A549 (cell line): ENCODE results near the gene GPR55. TPM values are rescaled to one million over a fixed set of nuclear protein-coding genes. Genes with fewer than 3 reads are reported as not detected.

Experiments
- ATAC-seq, 2 experiments: fragments of 200-7000 bp in 1 of 2; fragments of >200 bp in 1 of 2; cut with Nextera tagmentation in 1 of 2; cut with Tn5 transposase in 1 of 2; 3 replicates each; pipeline versions ENCODE4 v1.8.0 to v1.9.1; 2018 to 2020; ENCODE audit warnings: mild to moderate bottlenecking in 1 of 2, moderate library complexity in 1 of 2
- CTCF ChIA-PET: fragments of 300-600 bp; sonication (Branson Sonifier 250); formaldehyde crosslinking; extraction: SDS; loops from one replicate; lab custom pipeline; 2021; ENCODE audit warnings: antibody characterized with exemption, inconsistent platforms; lab: Yijun Ruan, JAX
- POLR2A ChIA-PET: fragments of 350-600 bp; formaldehyde crosslinking; extraction: SDS; loops from one replicate; lab custom pipeline; 2021; ENCODE audit warnings: antibody characterized with exemption, inconsistent platforms; lab: Yijun Ruan, JAX
- DNase-seq, 2 experiments: peaks; one replicate each; pipeline versions ENCODE4 v3.0.0 to v3.0.0-alpha.2; 2011 to 2016; ENCODE audit warnings: low read depth in 1 of 2, low spot score in 1 of 2
- FAIRE-seq: peaks from 2 replicates; lab custom pipeline; 2011; peaks lifted over from hg19 to GRCh38; lab: Jason Lieb, UNC
- H3K27ac ChIP-seq, 2 experiments: fragments of >200 bp; sonication (Bioruptor Twin); formaldehyde crosslinking; 3 replicates each; pipeline ENCODE4 v1.5.1; 2016 to 2017
- H3K4me1 ChIP-seq: fragments of >200 bp; sonication (Bioruptor Twin); formaldehyde crosslinking; 3 replicates; pipeline ENCODE4 v1.6.1; 2016
- H3K4me2 ChIP-seq: fragments of >200 bp; sonication (Bioruptor Twin); formaldehyde crosslinking; 3 replicates; pipeline ENCODE4 v1.6.1; 2016
- H3K4me3 ChIP-seq: fragments of >200 bp; sonication (Bioruptor Twin); formaldehyde crosslinking; 3 replicates; pipeline ENCODE4 v1.5.1; 2016
- H3K9me3 ChIP-seq: fragments of >200 bp; sonication (Bioruptor Twin); formaldehyde crosslinking; 3 replicates; pipeline ENCODE4 v1.6.1; 2016
- BHLHE40 ChIP-seq: IDR thresholded peaks from 2 replicates; pipeline ENCODE4 v1.6.1; 2012; ENCODE audit warnings: low read depth, low read length, inconsistent platforms
- CBX2 ChIP-seq: fragments of 200-600 bp; sonication (generic); IDR thresholded peaks from 2 replicates; pipeline ENCODE4 v1.6.1; 2016; ENCODE audit warnings: low read depth, mild to moderate bottlenecking, borderline replicate concordance
- CTCF ChIP-seq: fragments of >200 bp; sonication (Bioruptor Twin); formaldehyde crosslinking; IDR thresholded peaks from 3 replicates; pipeline ENCODE4 v1.5.1; 2016
- ELK1 ChIP-seq: fragments of 150-350 bp; IDR thresholded peaks from 2 replicates; pipeline ENCODE4 v1.6.1; 2014; ENCODE audit warnings: low read depth, mild to moderate bottlenecking, low read length
- EP300 ChIP-seq, 2 experiments: fragments of >200 bp; sonication (Bioruptor Twin); formaldehyde crosslinking; IDR thresholded peaks; 2 replicates in 1 of 2; 3 replicates in 1 of 2; pipeline ENCODE4 v1.6.1; 2016 to 2017
- GATA3 ChIP-seq: IDR thresholded peaks from 2 replicates; pipeline ENCODE4 v1.6.1; 2012; ENCODE audit warnings: borderline replicate concordance
- HDAC2 ChIP-seq: fragments of 200-600 bp; sonication (generic); IDR thresholded peaks from 2 replicates; pipeline ENCODE4 v1.6.1; 2016
- HES2 ChIP-seq: fragments of >200 bp; sonication (Bioruptor Twin); formaldehyde crosslinking; IDR thresholded peaks from 2 replicates; pipeline ENCODE4 v1.6.1; 2016
- HEYL ChIP-seq: fragments of 250-450 bp; sonication (Bioruptor Pico); IDR thresholded peaks from 2 replicates; pipeline ENCODE4 v1.8.0; 2021; ENCODE audit warnings: mild to moderate bottlenecking, moderate library complexity
- HOXA7 ChIP-seq: fragments of 250-450 bp; sonication (Bioruptor Pico); IDR thresholded peaks from 2 replicates; pipeline ENCODE4 v1.5.0; 2020; ENCODE audit warnings: mild to moderate bottlenecking, moderate library complexity
- HOXB13 ChIP-seq: fragments of 250-450 bp; sonication (Bioruptor Pico); IDR thresholded peaks from 2 replicates; pipeline ENCODE4 v1.5.0; 2020; ENCODE audit warnings: low read depth, mild to moderate bottlenecking, moderate library complexity
- JUNB ChIP-seq: fragments of >200 bp; sonication (Bioruptor Twin); formaldehyde crosslinking; IDR thresholded peaks from 2 replicates; pipeline ENCODE4 v1.6.1; 2016
- KDM1A ChIP-seq: fragments of 200-600 bp; sonication (generic); IDR thresholded peaks from 2 replicates; pipeline ENCODE4 v1.6.1; 2016; ENCODE audit warnings: low read depth, mild to moderate bottlenecking
- RNF2 ChIP-seq: fragments of 200-600 bp; sonication (generic); IDR thresholded peaks from 2 replicates; pipeline ENCODE4 v1.6.1; 2016; ENCODE audit warnings: low read depth, mild to moderate bottlenecking, antibody characterized with exemption, moderate library complexity, borderline replicate concordance
- TP53 ChIP-seq: fragments of 250-450 bp; sonication (Bioruptor Pico); IDR thresholded peaks from 2 replicates; pipeline ENCODE4 v1.5.0; 2021; ENCODE audit warnings: mild to moderate bottlenecking, moderate library complexity
- ZNF302 ChIP-seq: fragments of 250-450 bp; sonication (Bioruptor Pico); IDR thresholded peaks from 2 replicates; pipeline ENCODE4 v1.9.0; 2021; ENCODE audit warnings: inconsistent platforms, mild to moderate bottlenecking, moderate library complexity
- WGBS: methylation state at CpG from one replicate; pipeline ENCODE4 v1.1.6; 2017; ENCODE audit errors: missing lambda C conversion rate; 5-methylcytosine and 5-hydroxymethylcytosine counted together
- polyA plus RNA-seq, 4 experiments: library from polyadenylated mRNA; depleted of rRNA in 3 of 4; stranded (reverse); fragments of >200 nt; fragmentation: RNase III in 1 of 4; extraction: RNeasy Plus Mini Kit Qiagen cat#74134 plus additional on column Dnase treatment in 1 of 4; gene quantifications; 2 replicates in 3 of 4; 3 replicates in 1 of 4; pipeline ENCODE4 v1.2.3, GENCODE V29; 2011 to 2017
- TF ChIP-seq, protein P1 (sequence below): fragments of 250-450 bp; sonication (Bioruptor Pico); IDR thresholded peaks from 2 replicates; pipeline ENCODE4 v1.5.0; 2021; ENCODE audit warnings: mild to moderate bottlenecking, moderate library complexity, borderline replicate concordance
- TF ChIP-seq, protein P2 (sequence below): IDR thresholded peaks from 2 replicates; pipeline ENCODE4 v1.6.1; 2012

Gene GPR55
- polyA plus RNA-seq, 2 of the 4 experiments (the other 2 are of a cell fraction): not detected

GRCh38 chr2:230940471-230940815 lies 15.4 kb upstream of the GPR55 start (continued):
- TF ChIP-seq BHLHE40: no peak

- POLR2A ChIA-PET: no interaction called here
- DNase-seq (no peak), ATAC-seq (no peak), FAIRE-seq (no peak)
- H3K4me2 ChIP-seq: no peak overlapping the region
- CTCF ChIA-PET: interaction anchor here (1.2 kb wide), 1 partner anchor 47 kb away, joined by 6 read pairs; no protein-coding TSS in a partner anchor
- no peak overlapping the region for H3K4me3 ChIP-seq
- peaks cover 17% of the 10 kb centered on the region for H3K9me3 ChIP-seq
- WGBS: 58% methylated on average over 14 of the region's 18 CpGs
- H3K4me1 ChIP-seq: no peaks in the 10 kb centered on the region
- TF ChIP-seq HEYL (CRISPR knock-in tag) (no peak), KDM1A (no peak), CBX2 (no peak), GATA3 (no peak), EP300 (IDR thresholded peaks at IDR 0.05) (no peak), ELK1 (no peak), HOXB13 (CRISPR knock-in tag) (no peak), HES2 (no peak), RNF2 (no peak)
- TF ChIP-seq, protein P1, sequence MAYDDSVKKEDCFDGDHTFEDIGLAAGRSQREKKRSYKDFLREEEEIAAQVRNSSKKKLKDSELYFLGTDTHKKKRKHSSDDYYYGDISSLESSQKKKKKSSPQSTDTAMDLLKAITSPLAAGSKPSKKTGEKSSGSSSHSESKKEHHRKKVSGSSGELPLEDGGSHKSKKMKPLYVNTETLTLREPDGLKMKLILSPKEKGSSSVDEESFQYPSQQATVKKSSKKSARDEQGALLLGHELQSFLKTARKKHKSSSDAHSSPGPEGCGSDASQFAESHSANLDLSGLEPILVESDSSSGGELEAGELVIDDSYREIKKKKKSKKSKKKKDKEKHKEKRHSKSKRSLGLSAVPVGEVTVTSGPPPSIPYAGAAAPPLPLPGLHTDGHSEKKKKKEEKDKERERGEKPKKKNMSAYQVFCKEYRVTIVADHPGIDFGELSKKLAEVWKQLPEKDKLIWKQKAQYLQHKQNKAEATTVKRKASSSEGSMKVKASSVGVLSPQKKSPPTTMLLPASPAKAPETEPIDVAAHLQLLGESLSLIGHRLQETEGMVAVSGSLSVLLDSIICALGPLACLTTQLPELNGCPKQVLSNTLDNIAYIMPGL: no peak
- TF ChIP-seq, all 56 proteins: peak for 0
- H3K27ac ChIP-seq: no peak overlapping the region
Measured at GRCh38 chr2:230939691-230940470, 14.8 kb upstream of the GPR55 start.

GRCh38 chr2:230939066-230939591 lies 14.1 kb upstream of the GPR55 start:
- no peak overlapping the region for H3K4me2 ChIP-seq
- POLR2A ChIA-PET: no interaction called here
- no peak for TF ChIP-seq HDAC2
- no peak for TF ChIP-seq JUNB
- no peak for TF ChIP-seq HOXA7
- no peak for TF ChIP-seq ZNF302 (CRISPR knock-in tag)
- TF ChIP-seq, protein P2, sequence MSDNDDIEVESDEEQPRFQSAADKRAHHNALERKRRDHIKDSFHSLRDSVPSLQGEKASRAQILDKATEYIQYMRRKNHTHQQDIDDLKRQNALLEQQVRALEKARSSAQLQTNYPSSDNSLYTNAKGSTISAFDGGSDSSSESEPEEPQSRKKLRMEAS: no peak
- no peak for TF ChIP-seq KDM1A
- TF ChIP-seq CTCF: no peak
- no peak for TF ChIP-seq TP53 (CRISPR knock-in tag)
- TF ChIP-seq, all 56 proteins: peak for 0
- ATAC-seq (no peak), DNase-seq (no peak), FAIRE-seq (no peak)
- no peaks in the 10 kb centered on the region for H3K4me1 ChIP-seq
- no peak overlapping the region for H3K27ac ChIP-seq
- WGBS: 54% methylated on average over 2 of the region's 7 CpGs
- H3K4me3 ChIP-seq: no peak overlapping the region
- CTCF ChIA-PET: interaction anchor here (0.6 to 1.2 kb wide), 3 partner anchors 48 to 151 kb away, joined by 3 to 6 read pairs (median 3); no protein-coding TSS in a partner anchor
- H3K9me3 ChIP-seq: peaks cover 17% of the 10 kb centered on the region
